ENCODE results near the gene DSCAML1. TPM values are rescaled to one million over a fixed set of nuclear protein-coding genes. Genes with fewer than 3 reads are reported as not detected.

The DSCAML1 gene
- total and polyA plus RNA-seq, 9 of the 15 experiments (the other 6 are each of a cell fraction or from before 2014, with no cell fraction given), result not detected

DNA sequence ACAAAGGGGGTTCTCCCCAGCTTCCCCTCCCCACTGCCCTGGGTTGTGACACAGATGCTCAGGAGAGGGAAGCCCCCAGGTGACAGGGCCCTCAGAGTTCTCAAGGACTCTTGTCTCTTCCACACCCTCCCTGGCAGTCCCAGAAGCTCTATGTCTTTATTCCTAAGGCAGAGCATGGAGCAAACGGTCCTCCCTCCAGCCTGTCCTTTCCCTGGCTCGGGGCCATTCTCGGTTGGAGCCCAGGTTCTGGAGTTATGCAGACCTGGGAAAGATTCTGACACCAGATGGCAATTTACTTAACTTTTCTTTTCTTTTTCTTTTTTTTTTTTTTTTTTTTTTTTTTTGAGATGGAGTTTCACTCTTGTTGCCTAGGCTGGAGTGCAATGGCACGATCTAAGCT is 282.8 kb downstream of the DSCAML1 start:
- WGBS (ENCODE audit: insufficient coverage, low coverage, missing lambda C conversion rate), result 0% methylated on average over 4 of the region's 4 CpGs
- FAIRE-seq, result no peak

More for the DNA sequence above, 282.8 kb downstream of the DSCAML1 start:
- H3K27ac ChIP-seq (ENCODE audit: extremely low read depth, low read depth, low read length), result no peak overlapping the region
- intact Hi-C loops (cut with micrococcal nuclease), result no loop called here
- no peaks in the 10 kb centered on the region for H3K9me1 ChIP-seq (ENCODE audit: control insufficient read depth, insufficient read depth, low read length)
- peaks cover 0 to 4% of the 10 kb centered on the region in 2 experiments; a peak in 2 of 5 replicates for H3K4me1 ChIP-seq (replicated peaks in 1 of 2; ENCODE audit: control insufficient read depth in 2 of 2, insufficient read depth in 2 of 2, low read length in 2 of 2)
- in situ Hi-C loops (cut with MboI), result no loop called here
- POLR2A ChIA-PET, result interaction anchor here (0.6 to 0.7 kb wide), 3 partner anchors 104 to 1859 kb away, joined by 3 read pairs; no protein-coding TSS in a partner anchor
- no peaks in the 10 kb centered on the region for H3K9me3 ChIP-seq (replicated peaks; ENCODE audit: control insufficient read depth, insufficient read depth, low read depth, low read length)
- no peak for TF ChIP-seq ZNF551 (CRISPR knock-in tag; IDR thresholded peaks at IDR 0.05)
- TF ChIP-seq, protein P1, sequence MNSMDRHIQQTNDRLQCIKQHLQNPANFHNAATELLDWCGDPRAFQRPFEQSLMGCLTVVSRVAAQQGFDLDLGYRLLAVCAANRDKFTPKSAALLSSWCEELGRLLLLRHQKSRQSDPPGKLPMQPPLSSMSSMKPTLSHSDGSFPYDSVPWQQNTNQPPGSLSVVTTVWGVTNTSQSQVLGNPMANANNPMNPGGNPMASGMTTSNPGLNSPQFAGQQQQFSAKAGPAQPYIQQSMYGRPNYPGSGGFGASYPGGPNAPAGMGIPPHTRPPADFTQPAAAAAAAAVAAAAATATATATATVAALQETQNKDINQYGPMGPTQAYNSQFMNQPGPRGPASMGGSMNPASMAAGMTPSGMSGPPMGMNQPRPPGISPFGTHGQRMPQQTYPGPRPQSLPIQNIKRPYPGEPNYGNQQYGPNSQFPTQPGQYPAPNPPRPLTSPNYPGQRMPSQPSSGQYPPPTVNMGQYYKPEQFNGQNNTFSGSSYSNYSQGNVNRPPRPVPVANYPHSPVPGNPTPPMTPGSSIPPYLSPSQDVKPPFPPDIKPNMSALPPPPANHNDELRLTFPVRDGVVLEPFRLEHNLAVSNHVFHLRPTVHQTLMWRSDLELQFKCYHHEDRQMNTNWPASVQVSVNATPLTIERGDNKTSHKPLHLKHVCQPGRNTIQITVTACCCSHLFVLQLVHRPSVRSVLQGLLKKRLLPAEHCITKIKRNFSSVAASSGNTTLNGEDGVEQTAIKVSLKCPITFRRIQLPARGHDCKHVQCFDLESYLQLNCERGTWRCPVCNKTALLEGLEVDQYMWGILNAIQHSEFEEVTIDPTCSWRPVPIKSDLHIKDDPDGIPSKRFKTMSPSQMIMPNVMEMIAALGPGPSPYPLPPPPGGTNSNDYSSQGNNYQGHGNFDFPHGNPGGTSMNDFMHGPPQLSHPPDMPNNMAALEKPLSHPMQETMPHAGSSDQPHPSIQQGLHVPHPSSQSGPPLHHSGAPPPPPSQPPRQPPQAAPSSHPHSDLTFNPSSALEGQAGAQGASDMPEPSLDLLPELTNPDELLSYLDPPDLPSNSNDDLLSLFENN (IDR thresholded peaks at IDR 0.05; ENCODE audit: low read depth in 2 of 2, low read length in 2 of 2), result no peak
- TF ChIP-seq ZNF830 (CRISPR knock-in tag; IDR thresholded peaks at IDR 0.05), result no peak
- TF ChIP-seq CREM (IDR thresholded peaks at IDR 0.05; ENCODE audit: low read depth), result no peak
- no peak for TF ChIP-seq CHD2 (IDR thresholded peaks at IDR 0.05; ENCODE audit: low read depth, low read length)
- no peak for TF ChIP-seq TFAM (CRISPR knock-in tag; conservative IDR thresholded peaks at IDR 0.05)
- no peak for TF ChIP-seq KHSRP (IDR thresholded peaks at IDR 0.05)
- no peak for TF ChIP-seq CHCHD3 (CRISPR knock-in tag; IDR thresholded peaks at IDR 0.05)
- no TSS peak for BruUV-seq (replicated peaks)
- no peak overlapping the region for H3K4me2 ChIP-seq (ENCODE audit: insufficient read depth, low read length)
- peaks cover 27 to 85% of the 10 kb centered on the region in 2 experiments for H3K27me3 ChIP-seq (ENCODE audit: control insufficient read depth in 2 of 2, insufficient read depth in 2 of 2, low read length in 2 of 2)
- CTCF ChIA-PET (ENCODE audit: low intra/inter-chr PET ratio), result no interaction called here
- DNase-seq (ENCODE audit: extremely low read depth in 1 of 4, low spot score in 3 of 4) (no peak), ATAC-seq (no peak)
- no peak overlapping the region for H3K9ac ChIP-seq (ENCODE audit: insufficient read depth in 1 of 2, low read depth in 2 of 2, low read length in 2 of 2)
- no peaks in the 10 kb centered on the region for H3K36me3 ChIP-seq (ENCODE audit: control insufficient read depth, insufficient read depth, low read length)
- H4K20me1 ChIP-seq (replicated peaks; ENCODE audit: control insufficient read depth, insufficient read depth, low read length), result peaks cover 4% of the 10 kb centered on the region; the same call in 1 of the 2 replicates
- H3K79me2 ChIP-seq (ENCODE audit: control insufficient read depth, insufficient read depth, low read length), result no peaks in the 10 kb centered on the region
- H3K4me3 ChIP-seq, result no peak overlapping the region
- no peak overlapping the region for H2AFZ ChIP-seq (ENCODE audit: low read depth, low read length)

Data from K562 (cell line).